ENCODE results near the gene GNAQ.

GRCh38 chr9:78032730-78033457 is 1.3 kb upstream of the GNAQ start:
- TF ChIP-seq EZH2 (IDR thresholded peaks at IDR 0.05; ENCODE audit: borderline replicate concordance, low read depth, low read length, severe bottlenecking): no peak
- TF ChIP-seq, protein P1, sequence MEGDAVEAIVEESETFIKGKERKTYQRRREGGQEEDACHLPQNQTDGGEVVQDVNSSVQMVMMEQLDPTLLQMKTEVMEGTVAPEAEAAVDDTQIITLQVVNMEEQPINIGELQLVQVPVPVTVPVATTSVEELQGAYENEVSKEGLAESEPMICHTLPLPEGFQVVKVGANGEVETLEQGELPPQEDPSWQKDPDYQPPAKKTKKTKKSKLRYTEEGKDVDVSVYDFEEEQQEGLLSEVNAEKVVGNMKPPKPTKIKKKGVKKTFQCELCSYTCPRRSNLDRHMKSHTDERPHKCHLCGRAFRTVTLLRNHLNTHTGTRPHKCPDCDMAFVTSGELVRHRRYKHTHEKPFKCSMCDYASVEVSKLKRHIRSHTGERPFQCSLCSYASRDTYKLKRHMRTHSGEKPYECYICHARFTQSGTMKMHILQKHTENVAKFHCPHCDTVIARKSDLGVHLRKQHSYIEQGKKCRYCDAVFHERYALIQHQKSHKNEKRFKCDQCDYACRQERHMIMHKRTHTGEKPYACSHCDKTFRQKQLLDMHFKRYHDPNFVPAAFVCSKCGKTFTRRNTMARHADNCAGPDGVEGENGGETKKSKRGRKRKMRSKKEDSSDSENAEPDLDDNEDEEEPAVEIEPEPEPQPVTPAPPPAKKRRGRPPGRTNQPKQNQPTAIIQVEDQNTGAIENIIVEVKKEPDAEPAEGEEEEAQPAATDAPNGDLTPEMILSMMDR (IDR thresholded peaks at IDR 0.05; ENCODE audit: borderline replicate concordance, extremely low read depth, low read length, poor library complexity, severe bottlenecking): no peak

Measured in DND-41 (cell line).